HUDEP-2 (cell line): ENCODE data around the gene HAPLN2.
A peak's percentile ranks its signal among the peaks of the same experiment; 100 is the strongest.
"Not testable (repeated sequence)": the region's sequence is repeated elsewhere in the genome, so short reads cannot be mapped to it uniquely, and the experiment has no call there.

Experiments used
- DNase-seq, 76 experiments: peaks; one replicate each; lab custom pipeline; 2025; ENCODE audit not compliant: unreplicated experiment in 76 of 76; lab: John Stamatoyannopoulos, UW

The HAPLN2 gene

DNA sequence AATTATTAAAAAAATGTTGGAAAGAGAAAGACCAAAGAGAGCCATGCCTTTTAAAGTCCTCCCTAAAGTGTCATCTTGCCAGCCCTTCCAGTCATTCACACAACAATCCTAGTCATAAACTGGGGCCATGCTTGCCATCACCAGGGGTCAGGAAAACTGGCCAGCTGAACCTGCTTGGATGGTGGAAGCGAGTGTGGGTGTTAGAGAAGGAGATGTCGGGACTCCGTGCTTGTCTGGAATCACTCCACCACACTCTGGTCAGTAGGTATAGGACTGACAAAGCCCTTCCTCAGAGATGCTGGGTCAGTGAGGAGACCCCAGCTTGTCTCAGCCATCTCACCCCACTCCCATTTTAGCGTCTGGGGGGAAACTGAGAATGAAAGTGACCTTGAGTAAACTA, 3.3 kb upstream of the HAPLN2 start:
- DNase-seq: no peak

DNA sequence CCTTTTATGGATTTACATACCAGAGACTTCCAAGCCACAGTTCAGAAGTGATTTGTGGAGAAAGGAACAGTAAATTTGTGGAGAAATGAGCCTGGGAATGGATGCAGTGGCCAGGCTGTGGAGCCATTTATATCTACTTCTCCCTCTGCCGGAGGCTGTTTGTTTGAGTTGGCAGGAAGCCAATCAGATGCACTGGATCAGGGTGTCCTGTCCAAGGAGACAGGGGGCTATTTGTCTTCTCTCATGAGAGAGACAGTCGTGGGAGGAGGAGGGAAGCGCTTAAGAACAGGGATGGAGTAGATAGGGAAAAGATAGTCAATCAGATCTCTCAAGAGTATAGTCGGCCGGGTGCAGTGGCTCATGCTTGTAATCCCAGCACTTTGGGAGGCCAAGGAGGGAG, 2.8 kb upstream of the HAPLN2 start:
- DNase-seq: peak in 31 of 76 experiments; percentile 7 to 50 (median 25)

DNA sequence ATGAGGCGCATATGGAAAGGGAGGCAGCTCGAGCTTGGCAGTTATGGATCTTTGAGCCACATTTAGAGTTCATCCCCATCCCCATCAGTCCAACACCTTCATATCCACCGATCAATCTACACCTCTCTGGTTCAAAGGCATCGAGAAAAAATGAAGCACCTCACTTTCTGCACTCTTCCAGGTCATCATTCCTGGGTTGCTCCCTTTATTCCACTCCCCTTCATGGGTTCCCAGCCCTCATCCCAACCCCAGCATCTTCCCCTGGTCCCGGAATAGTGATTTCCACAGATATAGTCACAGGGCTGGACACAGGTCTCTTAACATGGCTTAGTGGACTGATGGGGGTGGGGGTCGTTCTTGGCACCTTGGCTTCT, 354 bp downstream of the HAPLN2 start:
- no peak for DNase-seq

DNA sequence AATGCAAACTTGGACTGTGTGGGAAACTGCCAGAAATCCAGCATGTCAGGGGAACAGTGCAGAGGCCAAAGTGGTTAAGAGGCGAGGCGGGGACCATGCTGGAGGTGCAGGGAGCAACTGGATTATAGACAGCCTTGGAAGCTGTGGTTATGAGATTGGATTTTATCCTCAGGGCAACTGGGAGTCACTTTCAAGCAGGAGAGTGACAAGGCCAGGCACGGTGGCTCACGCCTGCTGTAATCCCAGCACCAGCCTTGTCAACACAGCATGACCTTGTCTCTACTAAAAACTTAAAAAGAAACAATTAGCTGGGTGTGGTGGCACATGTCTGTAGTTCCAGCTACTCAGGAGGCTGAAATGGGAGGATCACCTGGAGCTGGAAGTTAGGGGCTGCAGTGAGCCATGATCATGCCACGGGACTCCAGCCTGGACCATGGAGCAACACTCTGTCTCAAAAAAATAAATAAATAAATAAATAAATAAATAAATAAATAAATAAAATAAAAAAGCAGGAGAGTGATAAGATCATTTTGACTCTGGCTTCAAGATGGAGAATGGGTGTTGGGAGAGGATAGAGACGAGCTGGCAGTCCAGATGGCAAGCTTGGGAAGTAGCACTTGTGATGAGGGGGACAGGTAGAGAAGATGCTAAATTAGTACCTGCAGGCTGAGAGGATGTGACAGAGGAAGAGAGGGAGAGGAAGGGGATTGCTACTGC, 3.5 kb downstream of the HAPLN2 start:
- DNase-seq: no peak

DNA sequence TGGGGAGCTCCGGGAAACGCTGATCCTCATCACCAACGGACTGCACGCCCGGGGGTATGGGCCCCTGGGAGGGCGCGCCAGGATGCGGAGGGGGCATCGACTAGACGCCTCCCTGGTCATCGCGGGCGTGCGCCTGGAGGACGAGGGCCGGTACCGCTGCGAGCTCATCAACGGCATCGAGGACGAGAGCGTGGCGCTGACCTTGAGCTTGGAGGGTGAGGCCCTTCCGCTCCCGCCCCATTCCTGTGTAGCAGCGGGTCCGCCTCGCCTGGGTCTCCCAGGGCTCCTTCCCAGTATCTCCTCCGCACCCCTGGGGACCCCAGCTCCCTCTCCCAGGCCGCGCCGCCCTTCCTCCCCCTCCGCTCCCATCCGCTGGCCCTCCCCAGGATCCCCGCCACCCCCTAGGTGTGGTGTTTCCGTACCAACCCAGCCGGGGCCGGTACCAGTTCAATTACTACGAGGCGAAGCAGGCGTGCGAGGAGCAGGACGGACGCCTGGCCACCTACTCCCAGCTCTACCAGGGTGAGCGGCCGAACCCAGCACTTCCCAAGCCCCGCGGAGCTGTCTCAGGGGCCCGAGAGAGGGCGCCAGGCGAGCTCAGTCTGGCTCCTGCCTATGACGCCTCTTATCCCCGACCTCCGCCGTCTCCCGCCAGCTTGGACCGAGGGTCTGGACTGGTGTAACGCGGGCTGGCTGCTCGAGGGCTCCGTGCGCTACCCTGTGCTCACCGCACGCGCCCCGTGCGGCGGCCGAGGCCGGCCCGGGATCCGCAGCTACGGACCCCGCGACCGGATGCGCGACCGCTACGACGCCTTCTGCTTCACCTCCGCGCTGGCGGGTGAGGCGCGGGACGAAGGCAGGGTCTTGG, 5.0 kb downstream of the HAPLN2 start:
- DNase-seq: peak in 35 of 76 experiments; percentile 5 to 50 (median 23)

DNA sequence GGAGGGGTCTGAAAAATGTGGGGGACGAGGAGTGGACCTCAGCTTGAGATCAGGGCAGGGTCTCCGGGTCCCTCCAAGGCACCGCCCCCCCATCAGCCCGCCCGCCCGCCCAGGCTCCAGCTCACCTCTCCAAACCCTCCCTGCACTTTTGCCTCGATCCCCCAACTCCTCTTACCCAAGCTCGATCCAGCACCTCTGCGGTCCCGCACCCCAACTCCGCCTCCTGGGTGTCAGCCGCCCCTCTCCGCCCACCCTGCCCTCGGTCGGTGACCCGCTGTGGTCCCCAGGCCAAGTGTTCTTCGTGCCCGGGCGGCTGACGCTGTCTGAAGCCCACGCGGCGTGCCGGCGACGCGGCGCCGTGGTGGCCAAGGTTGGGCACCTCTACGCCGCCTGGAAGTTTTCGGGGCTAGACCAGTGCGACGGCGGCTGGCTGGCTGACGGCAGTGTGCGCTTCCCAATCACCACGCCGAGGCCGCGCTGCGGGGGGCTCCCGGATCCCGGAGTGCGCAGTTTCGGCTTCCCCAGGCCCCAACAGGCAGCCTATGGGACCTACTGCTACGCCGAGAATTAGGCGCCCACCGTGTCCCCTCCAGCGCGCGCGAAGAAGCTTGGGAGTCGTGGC, 5.7 kb downstream of the HAPLN2 start:
- no peak for DNase-seq

DNA sequence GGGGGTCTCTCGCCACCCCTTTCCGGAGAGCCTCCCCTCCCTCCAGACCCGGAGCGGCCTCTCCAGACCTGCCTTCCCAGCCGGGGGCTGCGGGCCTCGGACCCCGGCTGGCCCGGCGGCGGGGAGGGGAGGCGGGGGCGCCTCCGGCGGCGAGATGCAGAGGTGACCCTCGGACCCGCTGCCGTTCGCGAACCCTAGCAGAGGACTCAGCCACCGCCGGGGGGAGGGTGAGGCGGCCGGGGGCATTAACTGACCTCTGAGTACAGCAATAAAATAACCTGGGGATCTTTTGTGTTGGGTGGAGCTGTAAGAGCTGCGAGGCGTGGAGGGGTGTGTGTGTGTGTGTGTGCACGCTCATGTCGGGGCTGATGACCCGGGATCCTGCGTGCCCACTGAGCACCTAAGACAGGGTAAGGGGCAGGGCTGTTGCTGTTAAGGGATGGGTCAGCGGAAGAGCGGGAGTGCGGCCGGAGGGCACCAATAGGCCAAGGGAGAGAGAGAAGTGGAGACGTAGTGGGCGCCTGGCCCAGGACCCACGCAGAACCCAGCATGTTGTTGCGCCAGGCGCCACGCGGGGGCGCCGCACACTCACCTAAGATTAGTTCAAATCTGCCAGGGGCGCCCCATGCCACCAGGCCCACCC, 6.3 kb downstream of the HAPLN2 start:
- DNase-seq: peak in 25 of 76 experiments; percentile 2 to 39 (median 11)

DNA sequence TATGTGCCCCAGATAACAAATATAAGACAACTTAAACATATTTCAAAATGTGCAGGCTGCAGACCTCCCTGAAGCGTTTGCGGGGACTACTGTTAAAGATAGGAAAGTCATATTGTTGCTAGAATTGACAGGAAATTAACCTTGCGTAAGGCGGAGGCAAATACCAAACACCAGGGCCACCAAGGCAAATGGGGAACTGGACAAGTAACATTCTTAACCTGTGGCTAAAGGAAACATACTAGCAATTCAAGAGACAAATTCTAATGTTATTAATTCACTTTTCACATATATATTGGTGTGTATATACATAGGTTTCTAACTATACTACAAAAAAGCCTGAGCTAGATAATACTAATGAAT, 6.8 kb downstream of the HAPLN2 start:
- DNase-seq: no peak

DNA sequence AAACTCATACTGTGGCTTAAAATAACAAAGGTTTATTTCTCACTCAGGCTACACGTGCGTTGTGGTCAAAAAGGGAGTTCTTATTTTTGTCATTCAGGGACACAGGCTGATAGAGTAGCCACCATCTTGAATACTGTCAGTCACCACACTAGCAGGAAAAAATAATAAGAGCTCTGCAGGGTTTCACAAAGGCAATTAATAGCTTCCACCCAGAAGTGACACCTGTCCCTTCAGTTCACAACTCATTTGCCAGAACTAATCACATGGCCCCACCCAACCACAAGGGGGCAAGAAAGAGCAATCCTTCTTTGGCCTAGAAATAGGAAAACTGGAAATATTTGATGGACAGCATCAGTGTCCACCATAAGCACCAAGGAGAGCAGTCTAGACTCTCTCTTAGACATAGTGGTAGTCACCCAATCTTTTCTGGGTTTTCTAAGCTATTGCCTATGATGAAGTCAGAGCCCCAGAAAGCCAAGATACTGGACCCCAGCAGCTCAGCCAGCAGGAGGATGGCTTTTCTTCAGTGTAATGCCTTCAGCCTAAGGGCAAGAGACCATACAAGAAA, 8.2 kb downstream of the HAPLN2 start:
- DNase-seq: peak in 28 of 76 experiments; percentile 5 to 52 (median 24)

DNA sequence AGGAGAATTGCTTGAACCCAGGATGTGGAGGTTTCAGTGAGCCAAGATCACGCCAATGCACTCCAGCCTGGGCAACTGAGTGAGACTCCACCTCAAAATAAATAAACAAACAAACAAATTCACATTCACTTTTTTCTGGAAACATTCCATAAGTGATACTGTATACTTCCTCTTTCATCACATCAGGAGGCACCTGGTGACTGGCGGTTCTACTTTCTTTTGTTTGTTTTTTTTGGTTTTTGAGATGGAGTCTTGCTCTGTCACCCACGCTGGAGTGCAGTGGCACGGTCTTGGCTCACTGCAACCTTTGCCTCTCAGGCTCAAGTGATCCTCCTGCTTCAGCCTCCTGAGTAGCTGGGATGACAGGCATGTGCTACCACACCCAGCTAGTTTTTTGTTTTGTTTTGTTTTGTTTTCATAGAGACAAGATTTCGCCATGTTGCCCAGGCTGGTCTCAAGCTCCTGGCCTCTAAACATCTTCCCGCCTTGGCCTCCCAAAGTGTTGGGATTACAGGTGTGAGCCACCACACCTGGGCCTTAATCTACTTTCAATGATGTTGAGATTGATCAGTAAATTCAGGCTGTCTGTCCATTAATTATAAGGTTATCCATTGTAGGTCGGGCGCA, 10.7 kb downstream of the HAPLN2 start:
- no peak for DNase-seq

DNA sequence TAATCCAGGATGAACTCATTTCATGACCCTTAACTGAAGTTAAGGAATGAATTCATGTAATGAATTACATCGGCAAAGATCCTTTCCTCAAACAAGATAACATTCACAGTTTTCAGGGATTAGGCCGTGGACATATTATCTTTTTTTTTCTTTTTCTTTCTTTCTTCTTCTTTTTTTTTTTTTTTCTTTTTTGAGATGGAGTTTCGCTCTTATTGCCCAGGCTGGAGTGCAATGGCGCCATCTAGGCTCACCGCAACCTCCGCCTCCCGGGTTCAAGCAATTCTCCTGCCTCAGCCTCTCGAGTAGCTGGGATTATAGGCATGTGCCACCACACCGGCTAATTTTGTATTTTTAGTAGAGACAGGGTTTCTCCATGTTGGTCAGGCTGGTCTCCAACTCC, 11.9 kb downstream of the HAPLN2 start:
- DNase-seq: not testable (repeated sequence)

DNA sequence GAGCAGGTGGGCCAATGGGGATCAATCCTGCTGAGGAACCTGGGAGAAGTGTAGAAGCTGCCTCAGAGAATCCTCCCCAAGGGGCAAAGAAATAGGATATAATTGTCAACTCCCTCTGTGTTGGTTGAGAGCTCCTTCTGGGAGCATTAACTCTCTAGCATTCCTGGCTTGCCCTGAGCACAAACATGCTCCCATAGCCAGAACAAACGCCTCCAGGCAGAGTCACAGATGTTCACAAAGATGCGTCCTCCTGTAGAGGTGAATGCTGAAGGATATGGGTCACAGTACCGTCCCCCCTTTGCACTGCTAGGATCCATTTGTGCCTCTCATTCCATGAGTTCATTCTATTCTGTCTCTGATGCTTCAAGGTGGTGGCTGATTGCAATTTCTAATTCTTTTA, 13.1 kb downstream of the HAPLN2 start:
- no peak for DNase-seq

DNA sequence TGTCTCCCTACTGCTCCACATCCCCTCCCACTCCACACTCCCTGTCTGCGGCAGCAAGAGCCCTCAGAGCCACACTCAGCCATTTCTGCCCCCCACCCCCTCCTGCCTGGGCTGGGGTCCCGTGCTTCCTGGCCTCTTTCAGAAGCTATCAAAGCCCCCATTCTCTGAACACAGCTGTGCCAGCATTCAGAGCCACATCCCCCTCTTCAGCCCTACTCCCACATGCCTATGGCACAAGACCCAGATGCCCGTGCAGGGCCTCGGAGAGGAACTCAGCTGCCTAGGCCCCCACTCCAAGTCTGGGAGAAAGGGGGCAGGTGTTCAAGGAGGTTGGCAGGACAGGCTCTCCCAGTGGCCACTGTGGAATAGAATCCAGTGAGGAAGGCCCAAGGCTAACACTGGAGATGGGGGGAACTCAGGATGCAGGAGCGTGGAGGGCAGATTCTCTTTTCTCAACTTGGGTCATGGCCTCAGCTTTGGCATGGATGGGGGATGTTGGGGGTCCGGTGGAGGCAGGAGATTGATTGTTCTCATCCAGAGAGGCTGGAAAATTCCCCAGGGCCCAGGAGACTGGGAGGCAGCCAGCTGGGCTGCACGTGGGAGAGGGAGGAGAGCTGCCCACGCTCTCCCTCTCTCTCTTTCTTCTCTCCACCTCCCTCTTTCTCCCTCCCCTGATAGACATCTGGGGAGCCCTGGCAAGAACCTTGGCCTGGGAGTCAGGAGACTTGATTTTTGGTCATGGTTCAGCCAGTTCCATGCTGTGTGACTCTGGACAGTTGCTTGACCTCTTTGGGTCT, 19.2 kb downstream of the HAPLN2 start:
- DNase-seq: no peak

DNA sequence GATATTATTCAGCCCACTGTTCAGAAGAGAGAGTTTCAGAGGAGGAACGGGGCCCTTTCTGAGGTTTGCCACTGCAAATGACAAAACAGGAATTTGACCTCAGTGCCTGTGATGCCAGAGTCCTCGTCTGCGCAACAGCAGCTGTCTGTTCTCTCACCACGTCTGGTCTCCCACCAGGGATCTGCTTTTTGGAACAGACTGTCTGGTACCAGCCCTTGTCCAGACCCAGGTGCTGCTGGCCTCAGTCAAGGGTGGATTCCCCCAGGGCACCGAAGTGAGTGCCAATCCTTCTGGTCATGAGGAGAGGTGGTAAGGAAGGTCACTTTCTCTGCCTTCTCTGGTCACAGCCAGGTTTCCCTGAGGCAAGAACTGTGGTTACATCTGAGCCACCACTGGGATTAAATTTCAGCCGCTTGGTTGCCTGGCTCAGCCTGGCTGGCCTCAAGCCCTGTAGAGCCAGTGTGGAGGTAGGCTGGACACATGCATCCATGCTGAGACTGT, 20.4 kb downstream of the HAPLN2 start:
- DNase-seq: no peak

DNA sequence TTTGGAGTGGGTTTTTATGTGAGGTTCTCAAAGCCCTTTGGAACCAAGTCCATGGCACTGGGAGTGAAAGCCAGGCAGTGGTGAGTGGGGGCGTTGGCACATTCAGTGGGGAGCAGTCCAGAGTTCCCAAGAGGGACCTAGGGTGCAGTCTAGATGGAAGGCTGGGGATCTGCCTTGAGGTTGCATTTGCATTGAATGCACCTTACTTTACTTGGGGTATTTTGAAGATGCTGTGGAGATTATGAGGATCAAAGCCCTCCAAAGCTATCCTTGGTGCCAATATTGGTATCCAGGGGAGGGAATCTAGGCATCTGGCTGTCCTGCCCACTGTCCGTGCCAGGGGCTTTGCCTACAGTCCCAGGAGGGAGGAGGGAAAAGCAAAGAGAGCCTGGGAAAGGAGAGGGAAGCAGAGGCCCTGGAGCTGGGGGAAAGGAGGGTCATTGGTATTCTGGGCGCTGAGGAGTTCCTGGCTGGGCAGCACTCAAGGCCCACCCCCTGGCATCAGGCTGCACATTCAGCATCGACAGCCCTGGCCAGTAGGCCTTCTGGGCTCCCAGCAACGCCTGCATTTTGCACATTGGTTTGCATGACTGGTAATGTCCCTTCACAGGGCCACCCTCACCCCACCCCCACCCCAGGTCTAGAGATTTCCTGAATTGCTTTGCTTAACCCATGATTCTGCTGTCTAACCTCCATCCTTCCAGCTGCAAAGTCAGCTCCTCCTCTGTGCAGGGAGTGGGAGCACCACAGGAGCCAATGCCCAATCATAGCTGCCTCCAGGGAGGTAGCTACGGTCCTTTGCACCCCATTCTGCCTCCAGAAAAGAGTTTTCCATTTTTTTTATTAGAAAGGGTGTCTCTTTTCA, 21.9 kb downstream of the HAPLN2 start:
- no peak for DNase-seq

DNA sequence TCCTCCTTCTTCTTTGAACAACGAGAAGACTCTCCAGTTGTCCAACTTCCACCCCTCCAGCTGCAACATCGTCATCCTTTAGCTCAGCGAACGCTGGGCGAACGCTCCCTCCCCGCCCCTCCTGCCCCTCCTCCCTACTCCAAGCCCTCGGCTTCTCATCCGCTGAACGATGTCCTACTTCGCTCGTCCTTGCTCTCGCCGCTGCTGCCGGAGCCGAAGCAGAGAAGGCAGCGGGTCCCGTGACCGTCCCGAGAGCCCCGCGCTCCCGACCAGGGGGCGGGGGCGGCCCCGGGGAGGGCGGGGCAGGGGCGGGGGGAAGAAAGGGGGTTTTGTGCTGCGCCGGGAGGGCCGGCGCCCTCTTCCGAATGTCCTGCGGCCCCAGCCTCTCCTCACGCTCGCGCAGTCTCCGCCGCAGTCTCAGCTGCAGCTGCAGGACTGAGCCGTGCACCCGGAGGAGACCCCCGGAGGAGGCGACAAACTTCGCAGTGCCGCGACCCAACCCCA, 22.6 kb downstream of the HAPLN2 start, which contains the start of gene BCAN:
TSS of gene BCAN (plus strand) at position 357 of the 504 bp plus-strand sequence. CDS start 3,938 bp downstream, outside the sequence.
- no peak for DNase-seq

DNA sequence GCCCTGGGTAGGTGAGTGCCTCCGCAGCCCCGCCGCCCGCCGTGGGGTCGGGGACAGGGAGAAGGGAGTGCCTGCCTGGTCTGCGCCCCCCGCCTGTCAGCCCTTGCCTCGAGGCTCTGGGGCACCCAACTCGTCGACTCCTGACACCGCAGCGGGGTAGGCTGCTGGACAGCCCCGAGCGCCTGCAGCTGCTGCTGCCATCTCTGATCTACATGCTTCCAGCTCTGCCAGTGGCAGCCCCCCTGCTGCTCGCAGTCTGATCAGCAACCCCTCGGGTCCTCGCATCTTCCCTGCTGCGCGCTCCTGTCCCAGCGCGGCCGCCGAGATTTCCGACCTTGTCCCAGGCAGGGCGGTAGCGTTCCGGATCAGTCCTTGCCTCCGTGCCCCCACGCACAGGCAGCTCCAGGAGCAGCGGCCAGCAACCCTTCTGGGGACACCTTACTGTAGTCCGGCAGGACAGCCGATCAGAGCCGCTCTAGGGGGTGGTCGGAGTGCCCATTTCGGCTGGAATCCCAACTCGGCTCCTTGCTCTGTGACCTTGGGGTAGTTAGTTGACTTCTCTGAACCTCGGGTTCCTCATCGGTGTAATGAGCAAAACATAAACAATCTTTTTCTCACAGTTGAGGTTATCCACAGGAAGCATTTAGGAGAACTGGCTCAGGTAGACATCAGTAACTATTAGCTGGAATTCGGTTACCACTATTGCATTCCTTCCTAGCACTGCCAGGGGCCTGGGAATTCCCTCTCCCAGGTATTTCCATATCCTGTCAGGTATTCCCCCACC, 23.2 kb downstream of the HAPLN2 start:
- DNase-seq: no peak
